Right lobe of liver (tissue), 4 donors: ENCODE measurements around the gene PLXNA1.

Experiments
- POLR2A ChIP-seq: fragments of 450-650 bp; IDR thresholded peaks from one replicate; pipeline ENCODE4 v1.6.1; 2017; ENCODE audit warnings: antibody characterized with exemption, mild to moderate bottlenecking
- TF ChIP-seq, protein P1 (sequence below), 4 donors: fragments of 200-600 bp in 3 of 4; fragments of 450-650 bp in 1 of 4; IDR thresholded peaks; one replicate each; pipeline versions ENCODE4 v1.5.1 to v1.8.0; 2016 to 2022; ENCODE audit warnings: antibody characterized with exemption in 4 of 4, mild to moderate bottlenecking in 2 of 4
- donor health status: DM: no; HTN: no; CAD: no.
- donor health status: DM: no; HTN: no; CAD: no.
- donor health status: DM: no; HTN: yes; CAD: no.

DNA sequence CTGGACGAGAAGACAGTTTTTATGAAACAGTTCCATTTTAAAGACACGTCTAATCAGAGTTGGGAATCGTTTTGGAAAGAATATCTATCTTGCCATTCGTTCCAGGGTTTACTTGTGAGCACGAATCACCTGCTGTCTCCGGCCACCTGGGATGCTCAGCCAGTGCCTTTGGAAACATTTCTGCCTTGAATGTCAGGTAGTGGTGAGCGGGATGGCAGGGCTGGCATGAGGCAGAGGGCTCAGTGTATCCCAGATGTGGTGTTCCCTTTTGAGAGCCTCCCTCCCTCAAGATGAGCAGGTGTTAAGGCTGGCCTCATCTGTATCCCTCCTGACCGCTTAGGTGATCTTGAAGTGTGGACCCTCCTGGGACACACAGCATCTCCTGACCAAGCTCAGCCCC lies 47.9 kb upstream of the PLXNA1 start:
- TF ChIP-seq, protein P1, sequence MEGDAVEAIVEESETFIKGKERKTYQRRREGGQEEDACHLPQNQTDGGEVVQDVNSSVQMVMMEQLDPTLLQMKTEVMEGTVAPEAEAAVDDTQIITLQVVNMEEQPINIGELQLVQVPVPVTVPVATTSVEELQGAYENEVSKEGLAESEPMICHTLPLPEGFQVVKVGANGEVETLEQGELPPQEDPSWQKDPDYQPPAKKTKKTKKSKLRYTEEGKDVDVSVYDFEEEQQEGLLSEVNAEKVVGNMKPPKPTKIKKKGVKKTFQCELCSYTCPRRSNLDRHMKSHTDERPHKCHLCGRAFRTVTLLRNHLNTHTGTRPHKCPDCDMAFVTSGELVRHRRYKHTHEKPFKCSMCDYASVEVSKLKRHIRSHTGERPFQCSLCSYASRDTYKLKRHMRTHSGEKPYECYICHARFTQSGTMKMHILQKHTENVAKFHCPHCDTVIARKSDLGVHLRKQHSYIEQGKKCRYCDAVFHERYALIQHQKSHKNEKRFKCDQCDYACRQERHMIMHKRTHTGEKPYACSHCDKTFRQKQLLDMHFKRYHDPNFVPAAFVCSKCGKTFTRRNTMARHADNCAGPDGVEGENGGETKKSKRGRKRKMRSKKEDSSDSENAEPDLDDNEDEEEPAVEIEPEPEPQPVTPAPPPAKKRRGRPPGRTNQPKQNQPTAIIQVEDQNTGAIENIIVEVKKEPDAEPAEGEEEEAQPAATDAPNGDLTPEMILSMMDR (IDR thresholded peaks at IDR 0.05), result no peak
- no peak for TF ChIP-seq POLR2A
